ENCODE results near the gene FBXO48. TPM values are rescaled to one million over a fixed set of nuclear protein-coding genes. Genes with fewer than 3 reads are reported as not detected.

FBXO48 gene
- total RNA-seq, 1 experiment from 2014 or later, result 2.5 TPM

DNA sequence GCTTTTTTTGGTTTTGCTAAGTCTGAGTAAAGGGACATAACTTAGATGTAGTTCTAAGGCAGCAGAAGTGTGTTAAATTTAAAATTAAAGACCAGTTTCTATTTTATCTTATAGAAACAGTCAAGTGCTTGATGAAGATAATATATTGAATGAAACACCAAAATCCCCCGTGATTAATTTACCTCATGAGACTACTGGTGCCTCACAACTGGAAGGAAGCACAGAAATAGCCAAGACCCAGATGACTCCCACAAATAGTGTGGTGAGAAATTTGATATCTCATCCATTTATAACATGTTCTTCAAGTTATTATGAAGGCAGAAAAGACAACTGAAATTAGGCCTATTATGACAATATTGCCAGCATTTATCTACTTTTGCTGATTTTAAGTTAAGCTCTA lies 45.9 kb upstream of the FBXO48 start:
- intact Hi-C loops (cut with micrococcal nuclease; ENCODE audit: unreplicated experiment), result no loop called here
- no peaks in the 10 kb centered on the region for H3K9me3 Mint-ChIP-seq (ENCODE audit: low read depth, unreplicated experiment)
- H3K27ac Mint-ChIP-seq (ENCODE audit: unreplicated experiment), result no peak overlapping the region
- DNase-seq, result no peak
- H3K27me3 Mint-ChIP-seq (ENCODE audit: unreplicated experiment), result no peaks in the 10 kb centered on the region
- no TSS peak for BruUV-seq (replicated peaks)
- no peaks in the 10 kb centered on the region for H3K36me3 Mint-ChIP-seq (ENCODE audit: insufficient read depth, unreplicated experiment)
- no peak overlapping the region for H3K4me3 Mint-ChIP-seq (ENCODE audit: low read depth, unreplicated experiment)
- CTCF ChIA-PET, result no interaction called here
- H3K4me1 Mint-ChIP-seq (ENCODE audit: low read depth, unreplicated experiment), result peaks cover 8% of the 10 kb centered on the region
- TF ChIP-seq CTCF (IDR thresholded peaks at IDR 0.05; ENCODE audit: unreplicated experiment), result no peak

DNA sequence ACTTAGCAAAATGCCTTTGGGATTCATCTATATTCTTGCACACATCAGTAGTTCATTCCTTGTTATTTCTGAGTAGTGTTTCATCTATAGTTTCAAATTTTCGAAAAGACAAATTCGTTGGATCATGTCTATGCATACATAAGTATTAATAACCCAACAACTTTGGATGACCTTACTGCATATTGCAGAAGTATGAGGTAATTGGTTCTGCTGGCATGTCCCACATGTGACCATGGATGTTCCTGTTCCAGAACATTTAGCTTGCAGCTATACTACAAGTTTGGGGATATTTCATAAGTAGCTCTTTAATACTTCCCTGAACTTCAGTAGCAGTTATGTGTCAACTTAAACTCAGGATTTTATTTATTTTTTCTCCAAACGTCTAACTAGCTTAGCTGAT lies 45.2 kb upstream of the FBXO48 start:
- H3K36me3 Mint-ChIP-seq (ENCODE audit: insufficient read depth, unreplicated experiment), result no peaks in the 10 kb centered on the region
- intact Hi-C loops (cut with micrococcal nuclease; ENCODE audit: unreplicated experiment), result no loop called here
- no peaks in the 10 kb centered on the region for H3K27me3 Mint-ChIP-seq (ENCODE audit: unreplicated experiment)
- no peaks in the 10 kb centered on the region for H3K9me3 Mint-ChIP-seq (ENCODE audit: low read depth, unreplicated experiment)
- no peak for TF ChIP-seq CTCF (IDR thresholded peaks at IDR 0.05; ENCODE audit: unreplicated experiment)
- BruUV-seq (replicated peaks), result no TSS peak
- no peak overlapping the region for H3K4me3 Mint-ChIP-seq (ENCODE audit: low read depth, unreplicated experiment)
- H3K4me1 Mint-ChIP-seq (ENCODE audit: low read depth, unreplicated experiment), result peaks cover 8% of the 10 kb centered on the region
- CTCF ChIA-PET, result no interaction called here
- no peak for DNase-seq
- no peak overlapping the region for H3K27ac Mint-ChIP-seq (ENCODE audit: unreplicated experiment)

- Mint-ChIP-seq H3K27ac (ENCODE audit: unreplicated experiment) (no peak overlapping the region), H3K4me1 (ENCODE audit: low read depth, unreplicated experiment) (peaks cover 6% of the 10 kb centered on the region), H3K36me3 (ENCODE audit: insufficient read depth, unreplicated experiment) (no peaks in the 10 kb centered on the region), H3K4me3 (ENCODE audit: low read depth, unreplicated experiment) (no peak overlapping the region), H3K27me3 (ENCODE audit: unreplicated experiment) (no peaks in the 10 kb centered on the region), H3K9me3 (ENCODE audit: low read depth, unreplicated experiment) (no peaks in the 10 kb centered on the region)
- no peak for DNase-seq
- TF ChIP-seq CTCF (IDR thresholded peaks at IDR 0.05; ENCODE audit: unreplicated experiment), result no peak
- CTCF ChIA-PET, result interaction anchor here (0.6 to 1.2 kb wide), 2 partner anchors 54 to 756 kb away, joined by 3 read pairs; no protein-coding TSS in a partner anchor
- intact Hi-C loops (cut with micrococcal nuclease; ENCODE audit: unreplicated experiment), result no loop called here
- BruUV-seq (replicated peaks), result no TSS peak
These were observed 39.1 kb upstream of the FBXO48 start for GRCh38 chr2:68506170-68506569.

DNA sequence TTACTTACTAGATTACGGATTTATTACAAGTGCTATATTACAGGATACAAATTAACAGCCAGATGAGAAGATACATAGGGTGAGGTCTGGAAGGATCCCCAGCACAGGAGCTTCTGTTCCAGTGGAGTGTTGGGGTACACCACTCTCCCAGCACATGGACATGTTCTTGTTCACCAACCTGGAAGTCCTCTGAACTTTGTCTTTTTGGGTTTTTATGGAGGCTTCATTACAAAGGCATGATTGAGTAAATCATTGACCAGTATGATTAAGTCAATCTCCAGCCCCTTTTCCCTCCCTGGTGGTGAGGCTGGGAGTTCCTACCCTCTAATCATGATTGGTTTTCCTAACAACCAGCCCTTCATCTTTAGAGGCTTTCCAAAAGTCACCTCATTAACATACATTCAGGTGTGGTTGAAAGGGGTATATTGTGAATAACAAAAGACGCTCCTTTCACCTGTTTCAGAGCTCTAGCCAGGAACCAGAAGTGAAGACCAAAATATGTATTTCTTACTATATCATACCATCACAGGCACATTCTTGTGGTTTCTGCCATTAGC lies 38.6 kb upstream of the FBXO48 start:
- no peaks in the 10 kb centered on the region for H3K27me3 Mint-ChIP-seq (ENCODE audit: unreplicated experiment)
- H3K27ac Mint-ChIP-seq (ENCODE audit: unreplicated experiment), result no peak overlapping the region
- intact Hi-C loops (cut with micrococcal nuclease; ENCODE audit: unreplicated experiment), result no loop called here
- no peaks in the 10 kb centered on the region for H3K9me3 Mint-ChIP-seq (ENCODE audit: low read depth, unreplicated experiment)
- CTCF ChIA-PET, result interaction anchor here (0.6 kb wide), 1 partner anchor 755 kb away, joined by 3 read pairs; no protein-coding TSS in a partner anchor
- TF ChIP-seq CTCF (IDR thresholded peaks at IDR 0.05; ENCODE audit: unreplicated experiment), result no peak
- peaks cover 6% of the 10 kb centered on the region for H3K4me1 Mint-ChIP-seq (ENCODE audit: low read depth, unreplicated experiment)
- no peak overlapping the region for H3K4me3 Mint-ChIP-seq (ENCODE audit: low read depth, unreplicated experiment)
- no TSS peak for BruUV-seq (replicated peaks)
- DNase-seq, result no peak
- no peaks in the 10 kb centered on the region for H3K36me3 Mint-ChIP-seq (ENCODE audit: insufficient read depth, unreplicated experiment)
